Adrenal gland (tissue), 12 donors: ENCODE measurements around the gene UNC13D. TPM values are rescaled to one million over a fixed set of nuclear protein-coding genes. Genes with fewer than 3 reads are reported as not detected.

Source experiments
- DNase-seq, 7 donors: peaks; one replicate each; pipeline ENCODE4 v3.0.0-alpha.2; 2019 to 2020
- H3K27ac ChIP-seq, 5 donors: fragments of 200-600 bp; sonication (generic) in 4 of 5; 1 replicate in 3 of 5; 2 replicates in 2 of 5; pipeline versions ENCODE4 v1.5.1 to v1.8.0; 2016 to 2020; ENCODE audit warnings: mild to moderate bottlenecking in 1 of 5
- H3K27me3 ChIP-seq: fragments of 200-600 bp; 2 replicates; pipeline ENCODE4 v1.8.0; 2021
- H3K36me3 ChIP-seq, 2 donors: fragments of 200-600 bp; replicated peaks in 1 of 2; 1 replicate in 1 of 2; 2 replicates in 1 of 2; pipeline versions ENCODE4 v1.5.1 to v1.8.0; 2018 to 2022
- H3K4me1 ChIP-seq, 2 donors: fragments of 200-600 bp; replicated peaks in 1 of 2; 1 replicate in 1 of 2; 2 replicates in 1 of 2; pipeline versions ENCODE4 v1.5.1 to v1.8.0; 2018 to 2021
- H3K4me3 ChIP-seq, 4 donors: fragments of 200-600 bp; sonication (generic) in 3 of 4; one replicate each; pipeline ENCODE4 v1.5.1; 2016 to 2018
- H3K9me3 ChIP-seq, 3 donors: fragments of 200-600 bp; sonication (generic) in 1 of 3; replicated peaks in 1 of 3; 1 replicate in 2 of 3; 2 replicates in 1 of 3; pipeline versions ENCODE4 v1.5.1 to v1.8.0; 2016 to 2021
- POLR2A ChIP-seq, 2 donors: fragments of 450-650 bp; IDR thresholded peaks; one replicate each; pipeline ENCODE4 v1.6.1; 2017; ENCODE audit warnings: antibody characterized with exemption in 2 of 2, mild to moderate bottlenecking in 2 of 2, moderate library complexity in 1 of 2
- whole genome bisulfite sequencing, 4 donors: extraction: QIAGEN DNeasy Blood & Tissue Kit in 2 of 4; methylation state at CpG; one replicate each; pipeline versions ENCODE4 v1.1.5 to v1.1.7; 2013 to 2017; 5-methylcytosine and 5-hydroxymethylcytosine counted together
- intact Hi-C, 2 donors: fragments of 100-400 bp; cut with DNase I; formaldehyde crosslinking; loops; one replicate each; pipeline versions ENCODE4 v1.14.1 to v1.15.0; 2022 to 2023
- polyA plus RNA-seq, 3 donors: library from polyadenylated mRNA; stranded (reverse); fragments of 200-250 nt in 2 of 3; fragments of 350-450 nt in 1 of 3; fragmentation: Illumina TruSeq in 1 of 3; extraction: RNeasy Lipid Tissue Mini Kit (QIAGEN cat#74804) in 1 of 3; gene quantifications; one replicate each; pipeline ENCODE4 v1.2.3, GENCODE V29; 2013 to 2014
- total RNA-seq, 9 donors: library from RNA; depleted of rRNA in 4 of 9; stranded (reverse); fragments of >200 nt in 4 of 9; fragments of 120-200 nt in 1 of 9; fragmentation: NEBNext Ultra II Directional in 1 of 9; extraction: Animal tissue kit (Norgen Biotek cat#: 25700) in 1 of 9; gene quantifications; one replicate each; pipeline versions ENCODE4 v1.1.0 to v1.2.4, GENCODE V29; 2013 to 2023
- TF ChIP-seq, protein P1 (sequence below), 6 experiments: fragments of 450-650 bp in 4 of 6; fragments of 200-600 bp in 2 of 6; sonication (generic) in 1 of 6; IDR thresholded peaks; 1 replicate in 5 of 6; 2 replicates in 1 of 6; pipeline versions ENCODE4 v1.5.1 to v1.8.0; 2016 to 2021; ENCODE audit warnings: antibody characterized with exemption in 6 of 6, mild to moderate bottlenecking in 2 of 6, moderate library complexity in 1 of 6
- donor health status: healthy with polysubstance abuse.
- donor health status: Bipolar disorder and iron deficiency.
- donor health status: DM: yes; HTN: yes; CAD: no.
- donor health status: DM: no; HTN: no; CAD: no.
- donor health status: DM: no; HTN: no; CAD: no.
- donor health status: DM: yes; HTN: yes; CAD: no.

The UNC13D gene
- total and polyA plus RNA-seq, 12 donors: 3.0 to 47.5 (median 13.8) TPM

GRCh38 chr17:75845058-75845711 lies 981 bp upstream of the UNC13D start:
- DNase-seq: peak; percentile 93 to 99 (median 98)
- WGBS, 4 donors: 14 to 23% (median 20%) methylated on average over 10 to 21 of the region's 21 CpGs; no CpG with 5 or more reads in 1 of the 4 donors
- peaks cover 0 to 43% of the 10 kb centered on the region in 2 donors for H3K36me3 ChIP-seq
- no peaks in the 10 kb centered on the region for H3K9me3 ChIP-seq
- peak; percentile 6 to 59 for TF ChIP-seq POLR2A (IDR thresholded peaks at IDR 0.05)
- TF ChIP-seq, protein P1, sequence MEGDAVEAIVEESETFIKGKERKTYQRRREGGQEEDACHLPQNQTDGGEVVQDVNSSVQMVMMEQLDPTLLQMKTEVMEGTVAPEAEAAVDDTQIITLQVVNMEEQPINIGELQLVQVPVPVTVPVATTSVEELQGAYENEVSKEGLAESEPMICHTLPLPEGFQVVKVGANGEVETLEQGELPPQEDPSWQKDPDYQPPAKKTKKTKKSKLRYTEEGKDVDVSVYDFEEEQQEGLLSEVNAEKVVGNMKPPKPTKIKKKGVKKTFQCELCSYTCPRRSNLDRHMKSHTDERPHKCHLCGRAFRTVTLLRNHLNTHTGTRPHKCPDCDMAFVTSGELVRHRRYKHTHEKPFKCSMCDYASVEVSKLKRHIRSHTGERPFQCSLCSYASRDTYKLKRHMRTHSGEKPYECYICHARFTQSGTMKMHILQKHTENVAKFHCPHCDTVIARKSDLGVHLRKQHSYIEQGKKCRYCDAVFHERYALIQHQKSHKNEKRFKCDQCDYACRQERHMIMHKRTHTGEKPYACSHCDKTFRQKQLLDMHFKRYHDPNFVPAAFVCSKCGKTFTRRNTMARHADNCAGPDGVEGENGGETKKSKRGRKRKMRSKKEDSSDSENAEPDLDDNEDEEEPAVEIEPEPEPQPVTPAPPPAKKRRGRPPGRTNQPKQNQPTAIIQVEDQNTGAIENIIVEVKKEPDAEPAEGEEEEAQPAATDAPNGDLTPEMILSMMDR (IDR thresholded peaks at IDR 0.05): peak; percentile 74 to 99 (median 98)
- H3K4me3 ChIP-seq: no peak overlapping the region
- H3K4me1 ChIP-seq: peaks cover 30 to 57% of the 10 kb centered on the region in 2 donors
- intact Hi-C loops: no loop called here
- H3K27ac ChIP-seq: peak overlapping the region; percentile 71 to 97 (median 89)
- H3K27me3 ChIP-seq: no peaks in the 10 kb centered on the region

GRCh38 chr17:75844530-75845057 lies 390 bp upstream of the UNC13D start:
- peak overlapping the region; percentile 71 to 97 (median 89) for H3K27ac ChIP-seq
- H3K4me3 ChIP-seq: peak overlapping the region in 1 of 4 donors; percentile 30
- DNase-seq: peak; percentile 66 to 82 (median 80)
- TF ChIP-seq, protein P1 (IDR thresholded peaks at IDR 0.05): no peak
- TF ChIP-seq POLR2A (IDR thresholded peaks at IDR 0.05): no peak
- H3K27me3 ChIP-seq: no peaks in the 10 kb centered on the region
- 22 to 46% (median 27%) methylated on average over 3 to 14 of the region's 14 CpGs for whole genome bisulfite sequencing, 4 donors
- peaks cover 30 to 51% of the 10 kb centered on the region in 2 donors for H3K4me1 ChIP-seq
- intact Hi-C loops: no loop called here
- H3K36me3 ChIP-seq: peaks cover 0 to 39% of the 10 kb centered on the region in 2 donors
- H3K9me3 ChIP-seq: no peaks in the 10 kb centered on the region

DNA sequence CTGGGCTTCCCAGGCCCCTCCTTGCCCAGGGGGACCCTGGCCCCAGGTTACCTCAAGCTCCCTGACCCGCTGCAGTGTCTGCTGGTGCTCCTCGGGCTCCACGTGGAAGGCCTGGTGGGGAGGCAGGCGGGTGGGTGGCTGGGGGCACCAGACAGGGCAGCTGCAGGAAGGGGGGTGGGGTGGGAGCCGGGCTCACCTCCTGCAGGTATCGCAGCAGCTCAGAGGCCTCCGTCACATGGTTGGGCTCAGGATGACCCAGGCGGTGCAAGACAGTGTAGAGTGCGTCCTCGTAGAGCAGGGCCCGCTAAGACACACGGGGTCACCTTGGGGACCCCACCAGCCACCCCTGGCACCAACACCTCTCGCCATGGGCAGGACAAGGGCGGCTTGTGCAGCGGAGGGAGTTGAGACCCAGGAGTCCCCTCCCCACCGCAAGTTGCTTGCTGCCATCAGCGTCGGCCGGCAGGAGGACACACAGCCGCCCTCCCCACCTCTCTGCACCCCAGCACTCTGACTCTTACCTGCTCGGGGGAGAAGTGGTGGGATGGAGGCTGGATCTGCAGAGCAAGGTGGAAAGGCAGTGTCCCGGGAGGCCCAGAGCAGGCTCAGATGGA lies 1.1 kb downstream of the UNC13D start:
- peak overlapping the region in 1 of 4 donors; percentile 30 for H3K4me3 ChIP-seq
- 68 to 90% (median 81%) methylated on average over 5 to 22 of the region's 22 CpGs for WGBS, 4 donors
- H3K4me1 ChIP-seq: peaks cover 23 to 36% of the 10 kb centered on the region in 2 donors
- peaks cover 0 to 24% of the 10 kb centered on the region in 2 donors for H3K36me3 ChIP-seq
- intact Hi-C loops: no loop called here
- TF ChIP-seq, protein P1 (IDR thresholded peaks at IDR 0.05): no peak
- TF ChIP-seq POLR2A (IDR thresholded peaks at IDR 0.05): no peak
- H3K27me3 ChIP-seq: no peaks in the 10 kb centered on the region
- peak overlapping the region in 2 of 5 donors; percentile 88 to 97 for H3K27ac ChIP-seq
- no peak for DNase-seq
- H3K9me3 ChIP-seq: no peaks in the 10 kb centered on the region

DNA sequence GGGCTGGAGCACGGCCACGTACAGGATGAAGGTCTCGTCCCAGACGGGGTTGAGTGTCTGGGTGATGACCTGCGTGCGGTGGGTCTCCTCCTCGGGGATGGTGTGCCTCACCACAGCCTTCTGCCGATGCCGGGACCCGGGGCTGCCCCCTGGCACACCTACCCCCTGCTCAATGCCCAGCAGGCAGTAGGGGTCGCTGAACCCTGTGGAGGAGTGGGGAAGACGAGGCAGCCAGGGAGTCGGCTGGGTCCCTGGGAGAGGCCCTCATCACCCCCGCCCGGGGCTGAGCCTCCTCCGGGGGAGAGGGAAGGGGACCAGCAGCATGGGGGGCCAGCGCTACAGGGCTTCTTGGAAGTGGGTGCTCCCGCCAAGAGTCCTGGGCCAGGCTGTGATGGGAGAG lies 1.8 kb downstream of the UNC13D start:
- H3K4me1 ChIP-seq: peaks cover 23 to 32% of the 10 kb centered on the region in 2 donors
- no peaks in the 10 kb centered on the region for H3K27me3 ChIP-seq
- H3K4me3 ChIP-seq: no peak overlapping the region
- TF ChIP-seq, protein P1 (IDR thresholded peaks at IDR 0.05): no peak
- TF ChIP-seq POLR2A (IDR thresholded peaks at IDR 0.05): no peak
- WGBS, 4 donors: 88 to 100% (median 90%) methylated on average over 8 to 18 of the region's 18 CpGs
- intact Hi-C loops: no loop called here
- H3K9me3 ChIP-seq: no peaks in the 10 kb centered on the region
- peaks cover 0 to 17% of the 10 kb centered on the region in 2 donors for H3K36me3 ChIP-seq
- no peak for DNase-seq
- no peak overlapping the region for H3K27ac ChIP-seq
